Ishikawa (cell line): ENCODE measurements around the gene RAB44.
A peak's percentile ranks its signal among the peaks of the same experiment; 100 is the strongest.

Experiments
- CEBPB ChIP-seq: IDR thresholded peaks from 2 replicates; pipeline ENCODE4 v1.6.1; 2012
- CREB1 ChIP-seq: IDR thresholded peaks from 2 replicates; pipeline ENCODE4 v1.6.1; 2012; ENCODE audit warnings: low read depth
- EGR1 ChIP-seq: IDR thresholded peaks from 2 replicates; pipeline ENCODE4 v1.6.1; 2012
- EP300 ChIP-seq: IDR thresholded peaks from 2 replicates; pipeline ENCODE4 v1.6.1; 2012; ENCODE audit warnings: borderline replicate concordance
- FOXM1 ChIP-seq: IDR thresholded peaks from 2 replicates; pipeline ENCODE4 v1.6.1; 2012; ENCODE audit warnings: low read depth, borderline replicate concordance
- NFIC ChIP-seq: IDR thresholded peaks from 2 replicates; pipeline ENCODE4 v1.6.1; 2012
- RAD21 ChIP-seq: IDR thresholded peaks from 2 replicates; pipeline ENCODE4 v1.6.1; 2012; ENCODE audit warnings: low read depth
- REST ChIP-seq: IDR thresholded peaks from 2 replicates; pipeline ENCODE4 v1.6.1; 2012; ENCODE audit warnings: low read depth, mild to moderate bottlenecking
- TAF1 ChIP-seq: IDR thresholded peaks from 2 replicates; pipeline ENCODE4 v1.6.1; 2012; ENCODE audit warnings: low read depth, mild to moderate bottlenecking
- TCF12 ChIP-seq: IDR thresholded peaks from 2 replicates; pipeline ENCODE4 v1.6.1; 2012; ENCODE audit warnings: low read depth
- TEAD4 ChIP-seq: IDR thresholded peaks from 2 replicates; pipeline ENCODE4 v1.6.1; 2012
- YY1 ChIP-seq: IDR thresholded peaks from 2 replicates; pipeline ENCODE4 v1.6.1; 2012; ENCODE audit warnings: low read depth
- ZBTB7A ChIP-seq: IDR thresholded peaks from 2 replicates; pipeline ENCODE4 v1.6.1; 2012; ENCODE audit warnings: low read depth
- TF ChIP-seq, protein P1 (sequence below): IDR thresholded peaks from 2 replicates; pipeline ENCODE4 v1.6.1; 2012
- TF ChIP-seq, protein P2 (sequence below): IDR thresholded peaks from 2 replicates; pipeline ENCODE4 v1.6.1; 2012

Gene RAB44

GRCh38 chr6:36657942-36658544 is 39.6 kb upstream of the RAB44 start:
- no peak for TF ChIP-seq REST
- TF ChIP-seq FOXM1, result no peak
- no peak for TF ChIP-seq CREB1
- TF ChIP-seq TCF12, result no peak
- TF ChIP-seq, protein P1, sequence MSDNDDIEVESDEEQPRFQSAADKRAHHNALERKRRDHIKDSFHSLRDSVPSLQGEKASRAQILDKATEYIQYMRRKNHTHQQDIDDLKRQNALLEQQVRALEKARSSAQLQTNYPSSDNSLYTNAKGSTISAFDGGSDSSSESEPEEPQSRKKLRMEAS, result no peak
- TF ChIP-seq EP300, result no peak
- TF ChIP-seq YY1, result no peak
- TF ChIP-seq TEAD4, result no peak
- TF ChIP-seq CEBPB, result no peak
- TF ChIP-seq, protein P2, sequence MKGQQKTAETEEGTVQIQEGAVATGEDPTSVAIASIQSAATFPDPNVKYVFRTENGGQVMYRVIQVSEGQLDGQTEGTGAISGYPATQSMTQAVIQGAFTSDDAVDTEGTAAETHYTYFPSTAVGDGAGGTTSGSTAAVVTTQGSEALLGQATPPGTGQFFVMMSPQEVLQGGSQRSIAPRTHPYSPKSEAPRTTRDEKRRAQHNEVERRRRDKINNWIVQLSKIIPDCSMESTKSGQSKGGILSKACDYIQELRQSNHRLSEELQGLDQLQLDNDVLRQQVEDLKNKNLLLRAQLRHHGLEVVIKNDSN, result no peak
- no peak for TF ChIP-seq RAD21
- TF ChIP-seq NFIC, result no peak
- TF ChIP-seq TAF1, result no peak
- TF ChIP-seq EGR1, result no peak
- TF ChIP-seq ZBTB7A, result no peak

DNA sequence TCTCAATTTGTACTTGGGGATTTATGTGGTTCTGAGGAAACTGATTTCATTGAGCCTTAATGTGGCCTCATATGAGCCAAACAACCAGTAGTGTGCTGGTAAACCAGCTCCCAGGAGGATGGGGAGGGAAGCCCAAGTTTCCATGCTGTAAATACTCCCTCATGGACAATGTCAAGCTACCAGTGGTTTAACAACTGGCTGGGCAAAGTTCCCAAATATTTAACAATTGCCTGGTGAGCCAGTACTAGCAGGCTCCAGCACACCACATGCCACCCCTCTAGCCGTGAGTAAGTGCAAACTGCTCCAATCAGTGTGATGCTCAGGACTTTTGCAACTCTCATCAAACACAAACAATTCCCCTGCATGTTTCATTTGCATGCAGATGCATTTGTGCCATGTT is 38.4 kb upstream of the RAB44 start:
- TF ChIP-seq, protein P1, result 0 out of 2 replicates have a peak, but pooled peaks have one; percentile 26
- no peak for TF ChIP-seq REST

GRCh38 chr6:36660771-36661471 is 36.7 kb upstream of the RAB44 start:
- no peak for TF ChIP-seq CEBPB
- TF ChIP-seq ZBTB7A, result no peak
- TF ChIP-seq TAF1, result no peak
- TF ChIP-seq NFIC, result no peak
- no peak for TF ChIP-seq TCF12
- TF ChIP-seq, protein P1, result no peak
- TF ChIP-seq YY1, result no peak
- no peak for TF ChIP-seq REST

- TF ChIP-seq YY1 (no peak), TEAD4 (no peak)
These were observed 35.2 kb upstream of the RAB44 start for GRCh38 chr6:36662380-36662779.

DNA sequence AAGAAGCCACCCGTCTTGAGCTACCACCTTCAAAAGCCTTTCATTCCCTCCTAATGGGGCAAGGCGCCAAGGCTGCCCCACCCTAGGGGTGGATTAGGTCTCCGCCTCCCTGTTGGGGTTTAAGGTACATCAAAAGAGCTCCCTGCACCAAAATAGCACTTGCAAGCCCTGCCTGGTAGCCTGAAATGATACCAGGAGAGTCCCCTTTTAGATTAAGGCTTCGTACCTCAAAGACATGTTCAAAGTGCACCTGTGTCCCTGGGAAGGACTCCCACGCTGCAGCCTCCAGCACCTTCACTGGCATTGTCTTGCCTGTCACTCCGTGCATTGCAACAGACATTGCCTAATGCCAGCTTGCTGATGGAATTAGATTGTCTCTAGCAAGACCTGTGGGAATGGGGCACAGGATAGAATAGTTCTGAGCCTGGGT is 34.8 kb upstream of the RAB44 start:
- TF ChIP-seq CEBPB (peak; percentile 92), EP300 (no peak), RAD21 (no peak), NFIC (peak; percentile 42; the same call in 1 of the 2 replicates), CREB1 (no peak), EGR1 (no peak), TEAD4 (no peak), FOXM1 (no peak), TAF1 (no peak), YY1 (no peak), ZBTB7A (0 out of 2 replicates have a peak, but pooled peaks have one; percentile 43)
- TF ChIP-seq, protein P2, result no peak
- TF ChIP-seq, protein P1, result no peak
